ENCODE measurements around the gene FAM209B. TPM values are rescaled to one million over a fixed set of nuclear protein-coding genes. Genes with fewer than 3 reads are reported as not detected.

Gene FAM209B
- total and polyA plus RNA-seq, 9 of the 15 experiments (the other 6 are each of a cell fraction or from before 2014, with no cell fraction given): 0.34 to 0.40 (median 0.36) TPM; not detected in 6

GRCh38 chr20:56584916-56585315 is 51.9 kb downstream of the FAM209B start (continued):
- TF ChIP-seq PTRF (tag; IDR thresholded peaks at IDR 0.05): no peak
- no peak for TF ChIP-seq E4F1 (CRISPR knock-in tag; IDR thresholded peaks at IDR 0.05; ENCODE audit: borderline replicate concordance)

Other genes starting within 250 kb of the FAM209B start
- gene FAM210B, start 174.3 kb upstream of the FAM209B start, total RNA-seq (2014; rRNA removed): 42.1 and 45.8 TPM in 2 replicates
- gene FAM210B, start 174.3 kb upstream of the FAM209B start, total RNA-seq (2014; rRNA removed; fragmentation: Illumina TruSeq; extraction: Trizol): 58.1 and 61.2 TPM in 2 replicates
- gene FAM210B, start 174.3 kb upstream of the FAM209B start, total RNA-seq (2015; rRNA removed; fragmentation: Illumina TruSeq; extraction: Trizol): 37.5 and 39.0 TPM in 2 replicates
- 47.6 and 53.9 TPM in 2 replicates for gene FAM210B, start 174.3 kb upstream of the FAM209B start, total RNA-seq (2021)
- 69.9 and 87.3 TPM in 2 replicates for gene FAM210B, start 174.3 kb upstream of the FAM209B start, polyA plus RNA-seq (2011; rRNA removed)
- 69.3 and 83.3 TPM in 2 replicates for gene FAM210B, start 174.3 kb upstream of the FAM209B start, polyA plus RNA-seq (2014; fragmentation: Illumina TruSeq; extraction: Trizol)
- 10 to 100 TPM; 12.1 to 21.4 TPM for gene FAM210B, start 174.3 kb upstream of the FAM209B start, polyA plus RNA-seq (2014; fragmentation: Nextera tagmentation; extraction: Ambion mirVana)
- gene FAM210B, start 174.3 kb upstream of the FAM209B start, polyA plus RNA-seq (2014; rRNA removed): 56.0 and 60.7 TPM in 2 replicates
- gene AURKA, start 141.0 kb upstream of the FAM209B start, total RNA-seq (2014; rRNA removed): 72.7 and 78.4 TPM in 2 replicates
- gene AURKA, start 141.0 kb upstream of the FAM209B start, total RNA-seq (2014; rRNA removed; fragmentation: Illumina TruSeq; extraction: Trizol): 113 and 126 TPM in 2 replicates
- gene AURKA, start 141.0 kb upstream of the FAM209B start, total RNA-seq (2015; rRNA removed; fragmentation: Illumina TruSeq; extraction: Trizol): 102 and 105 TPM in 2 replicates
- 97.4 and 101 TPM in 2 replicates for gene AURKA, start 141.0 kb upstream of the FAM209B start, total RNA-seq (2021)
- 112 and 148 TPM in 2 replicates for gene AURKA, start 141.0 kb upstream of the FAM209B start, polyA plus RNA-seq (2011; rRNA removed)
- gene AURKA, start 141.0 kb upstream of the FAM209B start, polyA plus RNA-seq (2014; fragmentation: Illumina TruSeq; extraction: Trizol): 128 and 162 TPM in 2 replicates
- 100 to 1,000 TPM; 130 to 153 TPM for gene AURKA, start 141.0 kb upstream of the FAM209B start, polyA plus RNA-seq (2014; fragmentation: Nextera tagmentation; extraction: Ambion mirVana)
- 105 and 106 TPM in 2 replicates for gene AURKA, start 141.0 kb upstream of the FAM209B start, polyA plus RNA-seq (2014; rRNA removed)
- 30.8 and 36.3 TPM in 2 replicates for gene CSTF1, start 140.6 kb upstream of the FAM209B start, total RNA-seq (2014; rRNA removed)
- gene CSTF1, start 140.6 kb upstream of the FAM209B start, total RNA-seq (2014; rRNA removed; fragmentation: Illumina TruSeq; extraction: Trizol): 53.4 and 55.2 TPM in 2 replicates
- 43.7 and 45.6 TPM in 2 replicates for gene CSTF1, start 140.6 kb upstream of the FAM209B start, total RNA-seq (2015; rRNA removed; fragmentation: Illumina TruSeq; extraction: Trizol)
- gene CSTF1, start 140.6 kb upstream of the FAM209B start, total RNA-seq (2021): 44.4 and 48.9 TPM in 2 replicates
- gene CSTF1, start 140.6 kb upstream of the FAM209B start, polyA plus RNA-seq (2011; rRNA removed): 76.6 and 92.5 TPM in 2 replicates
- gene CSTF1, start 140.6 kb upstream of the FAM209B start, polyA plus RNA-seq (2014; fragmentation: Illumina TruSeq; extraction: Trizol): 48.1 and 56.6 TPM in 2 replicates
- gene CSTF1, start 140.6 kb upstream of the FAM209B start, polyA plus RNA-seq (2014; fragmentation: Nextera tagmentation; extraction: Ambion mirVana): 100 to 1,000 TPM in 1 of 2 experiments, 10 to 100 TPM in 1; 74.1 to 110 TPM
- 33.5 and 40.7 TPM in 2 replicates for gene CSTF1, start 140.6 kb upstream of the FAM209B start, polyA plus RNA-seq (2014; rRNA removed)
- gene CASS4, start 121.0 kb upstream of the FAM209B start, total RNA-seq (2014; rRNA removed): 26.7 and 27.1 TPM in 2 replicates
- gene CASS4, start 121.0 kb upstream of the FAM209B start, total RNA-seq (2014; rRNA removed; fragmentation: Illumina TruSeq; extraction: Trizol): 23.4 and 29.3 TPM in 2 replicates
- 25.3 and 25.6 TPM in 2 replicates for gene CASS4, start 121.0 kb upstream of the FAM209B start, total RNA-seq (2015; rRNA removed; fragmentation: Illumina TruSeq; extraction: Trizol)
- 27.8 and 36.8 TPM in 2 replicates for gene CASS4, start 121.0 kb upstream of the FAM209B start, total RNA-seq (2021)
- 53.2 and 53.8 TPM in 2 replicates for gene CASS4, start 121.0 kb upstream of the FAM209B start, polyA plus RNA-seq (2011; rRNA removed)
- gene CASS4, start 121.0 kb upstream of the FAM209B start, polyA plus RNA-seq (2014; fragmentation: Illumina TruSeq; extraction: Trizol): 35.3 and 41.6 TPM in 2 replicates
- 1 to 10 TPM; 8.1 to 8.8 TPM for gene CASS4, start 121.0 kb upstream of the FAM209B start, polyA plus RNA-seq (2014; fragmentation: Nextera tagmentation; extraction: Ambion mirVana)
- gene CASS4, start 121.0 kb upstream of the FAM209B start, polyA plus RNA-seq (2014; rRNA removed): 21.7 and 30.0 TPM in 2 replicates
- 67.0 and 69.1 TPM in 2 replicates for gene RTF2, start 64.6 kb upstream of the FAM209B start, total RNA-seq (2014; rRNA removed)
- 62.1 and 69.8 TPM in 2 replicates for gene RTF2, start 64.6 kb upstream of the FAM209B start, total RNA-seq (2014; rRNA removed; fragmentation: Illumina TruSeq; extraction: Trizol)
- gene RTF2, start 64.6 kb upstream of the FAM209B start, total RNA-seq (2015; rRNA removed; fragmentation: Illumina TruSeq; extraction: Trizol): 67.9 and 70.4 TPM in 2 replicates
- gene RTF2, start 64.6 kb upstream of the FAM209B start, total RNA-seq (2021): 83.5 and 84.9 TPM in 2 replicates
- gene RTF2, start 64.6 kb upstream of the FAM209B start, polyA plus RNA-seq (2011; rRNA removed): 82.3 and 87.4 TPM in 2 replicates
- 85.1 and 90.7 TPM in 2 replicates for gene RTF2, start 64.6 kb upstream of the FAM209B start, polyA plus RNA-seq (2014; fragmentation: Illumina TruSeq; extraction: Trizol)
- gene RTF2, start 64.6 kb upstream of the FAM209B start, polyA plus RNA-seq (2014; fragmentation: Nextera tagmentation; extraction: Ambion mirVana): 100 to 1,000 TPM; 114 to 177 TPM
- gene RTF2, start 64.6 kb upstream of the FAM209B start, polyA plus RNA-seq (2014; rRNA removed): 80.1 and 85.0 TPM in 2 replicates
- gene FAM209A, start 8.5 kb upstream of the FAM209B start, total RNA-seq (2014; rRNA removed): not detected in 2 replicates
- 0.15 TPM in 1 of 2 replicates, not detected in the other for gene FAM209A, start 8.5 kb upstream of the FAM209B start, total RNA-seq (2014; rRNA removed; fragmentation: Illumina TruSeq; extraction: Trizol)
- gene FAM209A, start 8.5 kb upstream of the FAM209B start, total RNA-seq (2015; rRNA removed; fragmentation: Illumina TruSeq; extraction: Trizol): not detected in 2 replicates
- gene FAM209A, start 8.5 kb upstream of the FAM209B start, total RNA-seq (2021): not detected in 2 replicates
- 0.11 TPM in 2 replicates for gene FAM209A, start 8.5 kb upstream of the FAM209B start, polyA plus RNA-seq (2011; rRNA removed)
- gene FAM209A, start 8.5 kb upstream of the FAM209B start, polyA plus RNA-seq (2014; fragmentation: Illumina TruSeq; extraction: Trizol): not detected in 2 replicates
- under 1 TPM in 1 of 2 experiments, not detected in 1; 0.08 TPM for gene FAM209A, start 8.5 kb upstream of the FAM209B start, polyA plus RNA-seq (2014; fragmentation: Nextera tagmentation; extraction: Ambion mirVana)
- 0.23 TPM in 1 of 2 replicates, not detected in the other for gene FAM209A, start 8.5 kb upstream of the FAM209B start, polyA plus RNA-seq (2014; rRNA removed)
- gene TFAP2C, start 96.1 kb downstream of the FAM209B start, total RNA-seq (2014; rRNA removed): not detected in 2 replicates
- gene TFAP2C, start 96.1 kb downstream of the FAM209B start, total RNA-seq (2014; rRNA removed; fragmentation: Illumina TruSeq; extraction: Trizol): not detected in 2 replicates
- gene TFAP2C, start 96.1 kb downstream of the FAM209B start, total RNA-seq (2015; rRNA removed; fragmentation: Illumina TruSeq; extraction: Trizol): not detected in 2 replicates
- gene TFAP2C, start 96.1 kb downstream of the FAM209B start, total RNA-seq (2021): 0.16 TPM in 1 of 2 replicates, not detected in the other
- gene TFAP2C, start 96.1 kb downstream of the FAM209B start, polyA plus RNA-seq (2011; rRNA removed): 0.04 TPM in 1 of 2 replicates, not detected in the other
- 0.03 TPM in 1 of 2 replicates, not detected in the other for gene TFAP2C, start 96.1 kb downstream of the FAM209B start, polyA plus RNA-seq (2014; fragmentation: Illumina TruSeq; extraction: Trizol)
- gene TFAP2C, start 96.1 kb downstream of the FAM209B start, polyA plus RNA-seq (2014; fragmentation: Nextera tagmentation; extraction: Ambion mirVana): not detected
- not detected in 2 replicates for gene TFAP2C, start 96.1 kb downstream of the FAM209B start, polyA plus RNA-seq (2014; rRNA removed)

Data from K562 (cell line).